Measurements from ENCODE around the gene GUCY2D.

- no peak for TF ChIP-seq POLR2A (IDR thresholded peaks at IDR 0.05)
- TF ChIP-seq CTCF (IDR thresholded peaks at IDR 0.05) = no peak
Measured at GRCh38 chr17:8021565-8022359, 19.3 kb downstream of the GUCY2D start.

Measured in sigmoid colon (tissue), 3 donors.